Fibroblast of pulmonary artery (primary cell): ENCODE results near the gene TBATA.

Source experiments
- DNase-seq: peaks from one replicate; pipeline ENCODE4 v3.0.0-alpha.2; 2010; ENCODE audit warnings: low read depth
- H3K4me3 ChIP-seq: replicated peaks from 2 replicates; pipeline ENCODE4 v1.5.1; 2011; ENCODE audit warnings: low read depth, mild to moderate bottlenecking, control low read depth, low read length, moderate library complexity
- CTCF ChIP-seq: IDR thresholded peaks from 2 replicates; pipeline ENCODE4 v1.5.1; 2011; ENCODE audit warnings: mild to moderate bottlenecking, control low read depth, low read length, inconsistent platforms; ENCODE audit errors: missing control alignments

The TBATA gene

GRCh38 chr10:70757856-70758255, 27.3 kb downstream of the TBATA start:
- TF ChIP-seq CTCF: no peak
- DNase-seq: no peak

GRCh38 chr10:70756700-70757360, 28.3 kb downstream of the TBATA start:
- no peak for TF ChIP-seq CTCF
- H3K4me3 ChIP-seq: no peak overlapping the region
- DNase-seq: no peak

More at GRCh38 chr10:70757856-70758255, 27.3 kb downstream of the TBATA start:
- no peak overlapping the region for H3K4me3 ChIP-seq

GRCh38 chr10:70753841-70754621, 31.1 kb downstream of the TBATA start:
- no peak for TF ChIP-seq CTCF
- H3K4me3 ChIP-seq: no peak overlapping the region
- peak; percentile 27 for DNase-seq

GRCh38 chr10:70753026-70753663, 32.0 kb downstream of the TBATA start:
- no peak for TF ChIP-seq CTCF
- H3K4me3 ChIP-seq: no peak overlapping the region
- no peak for DNase-seq

GRCh38 chr10:70752571-70752970, 32.6 kb downstream of the TBATA start:
- no peak for TF ChIP-seq CTCF
- no peak overlapping the region for H3K4me3 ChIP-seq
- DNase-seq: no peak

GRCh38 chr10:70751991-70752390, 33.2 kb downstream of the TBATA start:
- no peak for DNase-seq
- no peak for TF ChIP-seq CTCF

More at GRCh38 chr10:70751991-70752390, 33.2 kb downstream of the TBATA start:
- no peak overlapping the region for H3K4me3 ChIP-seq
